Muscle of back (tissue), 11 donors: ENCODE measurements around the gene PXT1. TPM values are rescaled to one million over a fixed set of nuclear protein-coding genes. Genes with fewer than 3 reads are reported as not detected.

Experiments used
- DNase-seq, 3 donors: peaks; one replicate each; pipeline versions ENCODE4 v3.0.0 to v3.0.0-alpha.2; 2013
- polyA plus RNA-seq, 10 donors: library from polyadenylated mRNA; unstranded; fragments of 120-200 nt; gene quantifications; one replicate each; pipeline ENCODE4 v1.2.1, GENCODE V29; 2013; ENCODE audit not compliant: insufficient read length in 10 of 10

The PXT1 gene
- polyA plus RNA-seq, 10 donors: 0.07 to 0.34 (median 0.10) TPM; not detected in 3

- DNase-seq: no peak
Observed at GRCh38 chr6:36346486-36347273, 96.0 kb downstream of the PXT1 start.

GRCh38 chr6:36345681-36346466 is 96.8 kb downstream of the PXT1 start:
- DNase-seq: no peak

GRCh38 chr6:36343109-36343680 is 99.5 kb downstream of the PXT1 start:
- no peak for DNase-seq

- peak in 2 of 3 donors; percentile 64 to 80 for DNase-seq
Observed at GRCh38 chr6:36340618-36341454, 101.8 kb downstream of the PXT1 start.

Other genes with a start within 250 kb of the PXT1 start
- gene BRPF3, start 246.1 kb downstream of the PXT1 start, polyA plus RNA-seq: 10 to 100 TPM; 22.7 to 31.6 (median 24.0) TPM
- 1 to 10 TPM in 1 of 10 donors, under 1 TPM in 5, not detected in 4; 0.09 to 1.7 (median 0.12) TPM for gene PNPLA1, start 172.8 kb downstream of the PXT1 start, polyA plus RNA-seq
- under 1 TPM; 0.04 to 0.24 (median 0.11) TPM for gene BNIP5, start 106.0 kb downstream of the PXT1 start, polyA plus RNA-seq
- under 1 TPM in 5 of 10 donors, not detected in 5; 0.08 to 0.35 (median 0.20) TPM for gene ETV7, start 55.2 kb downstream of the PXT1 start, polyA plus RNA-seq
- gene KCTD20, start 146 bp upstream of the PXT1 start, polyA plus RNA-seq: 10 to 100 TPM; 35.9 to 59.5 (median 50.6) TPM
- 10 to 100 TPM; 23.7 to 33.7 (median 28.8) TPM for gene STK38, start 104.6 kb upstream of the PXT1 start, polyA plus RNA-seq
- 100 to 1,000 TPM; 281 to 422 (median 312) TPM for gene SRSF3, start 151.5 kb upstream of the PXT1 start, polyA plus RNA-seq
- gene CDKN1A, start 235.9 kb upstream of the PXT1 start, polyA plus RNA-seq: 100 to 1,000 TPM in 8 of 10 donors, 10 to 100 TPM in 2; 84.2 to 180 (median 118) TPM